ENCODE measurements around the gene ARHGDIG. TPM values are rescaled to one million over a fixed set of nuclear protein-coding genes. Genes with fewer than 3 reads are reported as not detected.
"Not testable (repeated sequence)": the region's sequence is repeated elsewhere in the genome, so short reads cannot be mapped to it uniquely, and the experiment has no call there.

ARHGDIG gene
- total RNA-seq, 1 donor from 2014 or later = not detected

GRCh38 chr16:263944-264343 is 16.4 kb upstream of the ARHGDIG start:
- Histone ChIP-seq H3K36me3 (peaks cover 53 to 66% of the 10 kb centered on the region in 2 donors), H3K27ac (no peak overlapping the region), H3K9me3 (no peaks in the 10 kb centered on the region), H3K4me1 (no peaks in the 10 kb centered on the region), H3K27me3 (no peaks in the 10 kb centered on the region), H3K4me3 (no peak overlapping the region)
- no peak for TF ChIP-seq CTCF (IDR thresholded peaks at IDR 0.05)
- no peak for DNase-seq (ENCODE audit: low spot score in 2 of 2)
- intact Hi-C loops (cut with DNase I) = no loop called here

- Histone ChIP-seq H3K36me3 (peaks cover 48 to 60% of the 10 kb centered on the region in 2 donors), H3K4me3 (no peak overlapping the region), H3K9me3 (no peaks in the 10 kb centered on the region), H3K27me3 (no peaks in the 10 kb centered on the region), H3K27ac (no peak overlapping the region), H3K4me1 (no peaks in the 10 kb centered on the region)
- intact Hi-C loops (cut with DNase I) = no loop called here
- TF ChIP-seq CTCF (IDR thresholded peaks at IDR 0.05) = no peak
- DNase-seq (ENCODE audit: low spot score in 2 of 2) = no peak
Observed at GRCh38 chr16:264440-264951, 15.9 kb upstream of the ARHGDIG start.

- intact Hi-C loops (cut with DNase I) = no loop called here
- TF ChIP-seq CTCF (IDR thresholded peaks at IDR 0.05) = no peak
- H3K27me3 ChIP-seq = no peaks in the 10 kb centered on the region
- no peak overlapping the region for H3K4me3 ChIP-seq
- peaks cover 42 to 55% of the 10 kb centered on the region in 2 donors for H3K36me3 ChIP-seq
- DNase-seq (ENCODE audit: low spot score in 2 of 2) = no peak
- H3K27ac ChIP-seq = no peak overlapping the region
- no peaks in the 10 kb centered on the region for H3K9me3 ChIP-seq
- H3K4me1 ChIP-seq = no peaks in the 10 kb centered on the region
Observed at GRCh38 chr16:265002-265529, 15.3 kb upstream of the ARHGDIG start.

- H3K27me3 ChIP-seq = no peaks in the 10 kb centered on the region
- no peaks in the 10 kb centered on the region for H3K9me3 ChIP-seq
- no peak overlapping the region for H3K4me3 ChIP-seq
- H3K27ac ChIP-seq = no peak overlapping the region
- no peak for TF ChIP-seq CTCF (IDR thresholded peaks at IDR 0.05)
- intact Hi-C loops (cut with DNase I) = no loop called here
- DNase-seq (ENCODE audit: low spot score in 2 of 2) = no peak
- no peaks in the 10 kb centered on the region for H3K4me1 ChIP-seq
- peaks cover 39 to 48% of the 10 kb centered on the region in 2 donors for H3K36me3 ChIP-seq
Observed at GRCh38 chr16:265711-266110, 14.7 kb upstream of the ARHGDIG start.

- Histone ChIP-seq H3K9me3 (no peaks in the 10 kb centered on the region), H3K27me3 (no peaks in the 10 kb centered on the region), H3K4me3 (no peak overlapping the region), H3K27ac (no peak overlapping the region), H3K36me3 (peaks cover 33 to 40% of the 10 kb centered on the region in 2 donors), H3K4me1 (no peaks in the 10 kb centered on the region)
- DNase-seq (ENCODE audit: low spot score in 2 of 2) = no peak
- intact Hi-C loops (cut with DNase I) = no loop called here
- TF ChIP-seq CTCF (IDR thresholded peaks at IDR 0.05) = no peak
Observed at GRCh38 chr16:266258-267164, 13.9 kb upstream of the ARHGDIG start.

- H3K4me1 ChIP-seq; DNase-seq (ENCODE audit: low spot score in 2 of 2); intact Hi-C loops (cut with DNase I); H3K27ac ChIP-seq; H3K4me3 ChIP-seq; H3K27me3 ChIP-seq; H3K9me3 ChIP-seq: not testable (repeated sequence)
- peaks cover 22 to 30% of the 10 kb centered on the region in 2 donors for H3K36me3 ChIP-seq
Observed at GRCh38 chr16:267562-267961, 12.8 kb upstream of the ARHGDIG start.
